ENCODE measurements around the gene TPH2. TPM values are rescaled to one million over a fixed set of nuclear protein-coding genes. Genes with fewer than 3 reads are reported as not detected.

TPH2 gene
- total RNA-seq, 4 donors from 2014 or later = not detected

DNA sequence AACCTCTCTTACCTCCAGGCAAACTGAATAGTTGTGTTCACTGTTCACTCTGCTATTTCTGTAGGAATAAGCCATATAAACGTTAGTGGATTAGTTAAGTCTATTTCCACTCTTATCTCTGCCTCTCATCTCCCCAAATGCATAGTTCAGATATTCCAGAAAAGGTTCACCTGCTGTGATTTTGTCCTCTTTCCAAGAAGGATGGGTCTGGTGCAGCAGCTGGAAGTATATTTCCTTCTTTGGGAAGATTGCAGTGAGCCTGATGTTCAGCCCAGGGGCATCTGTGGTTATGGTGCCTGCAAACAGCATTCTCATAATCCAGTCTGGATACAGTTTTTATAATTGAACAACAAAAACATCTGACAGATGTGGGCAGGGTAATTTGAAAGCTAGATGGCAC, 97.7 kb downstream of the TPH2 start:
- TF ChIP-seq, protein P1, sequence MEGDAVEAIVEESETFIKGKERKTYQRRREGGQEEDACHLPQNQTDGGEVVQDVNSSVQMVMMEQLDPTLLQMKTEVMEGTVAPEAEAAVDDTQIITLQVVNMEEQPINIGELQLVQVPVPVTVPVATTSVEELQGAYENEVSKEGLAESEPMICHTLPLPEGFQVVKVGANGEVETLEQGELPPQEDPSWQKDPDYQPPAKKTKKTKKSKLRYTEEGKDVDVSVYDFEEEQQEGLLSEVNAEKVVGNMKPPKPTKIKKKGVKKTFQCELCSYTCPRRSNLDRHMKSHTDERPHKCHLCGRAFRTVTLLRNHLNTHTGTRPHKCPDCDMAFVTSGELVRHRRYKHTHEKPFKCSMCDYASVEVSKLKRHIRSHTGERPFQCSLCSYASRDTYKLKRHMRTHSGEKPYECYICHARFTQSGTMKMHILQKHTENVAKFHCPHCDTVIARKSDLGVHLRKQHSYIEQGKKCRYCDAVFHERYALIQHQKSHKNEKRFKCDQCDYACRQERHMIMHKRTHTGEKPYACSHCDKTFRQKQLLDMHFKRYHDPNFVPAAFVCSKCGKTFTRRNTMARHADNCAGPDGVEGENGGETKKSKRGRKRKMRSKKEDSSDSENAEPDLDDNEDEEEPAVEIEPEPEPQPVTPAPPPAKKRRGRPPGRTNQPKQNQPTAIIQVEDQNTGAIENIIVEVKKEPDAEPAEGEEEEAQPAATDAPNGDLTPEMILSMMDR (IDR thresholded peaks at IDR 0.05) = no peak
- DNase-seq (ENCODE audit: low spot score) (no peak), ATAC-seq (ENCODE audit: low FRiP score) (no peak)

DNA sequence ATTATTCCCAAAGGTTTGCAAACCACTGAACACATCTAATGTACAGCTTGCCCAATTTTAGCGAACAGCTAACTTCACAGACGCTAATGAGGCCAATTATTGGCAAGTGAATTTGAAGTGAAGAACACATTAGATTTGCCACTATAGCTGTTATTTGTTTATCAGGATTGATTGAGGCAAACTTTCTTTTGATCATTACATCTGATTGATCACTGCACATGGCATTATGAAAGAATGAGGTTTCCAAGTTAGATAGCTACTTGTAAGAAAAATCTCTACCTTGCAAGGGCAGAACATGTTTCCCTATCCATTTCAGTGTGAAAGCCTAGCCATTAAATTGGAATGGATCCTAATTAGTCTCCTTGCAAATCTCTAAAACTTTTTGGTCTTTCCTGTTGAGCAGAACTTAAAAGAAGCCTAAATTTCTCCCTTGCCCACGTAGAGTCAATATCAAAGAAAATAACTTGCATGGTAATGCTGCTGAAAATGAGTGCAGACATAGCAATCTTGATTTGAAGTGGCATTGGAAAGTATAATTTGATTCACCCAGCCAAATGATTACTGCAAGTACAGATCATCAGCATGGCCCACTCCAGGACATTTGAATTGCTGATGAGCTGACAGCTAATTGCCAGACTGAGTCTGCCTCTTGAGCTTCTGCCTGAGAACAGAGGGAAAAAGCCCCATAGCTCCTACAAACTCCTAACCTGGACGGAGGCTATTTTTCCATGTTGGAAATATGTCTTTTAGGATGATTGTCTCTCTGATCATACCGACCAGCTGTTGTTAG, 98.6 kb downstream of the TPH2 start:
- no peak for ATAC-seq (ENCODE audit: low FRiP score)

DNA sequence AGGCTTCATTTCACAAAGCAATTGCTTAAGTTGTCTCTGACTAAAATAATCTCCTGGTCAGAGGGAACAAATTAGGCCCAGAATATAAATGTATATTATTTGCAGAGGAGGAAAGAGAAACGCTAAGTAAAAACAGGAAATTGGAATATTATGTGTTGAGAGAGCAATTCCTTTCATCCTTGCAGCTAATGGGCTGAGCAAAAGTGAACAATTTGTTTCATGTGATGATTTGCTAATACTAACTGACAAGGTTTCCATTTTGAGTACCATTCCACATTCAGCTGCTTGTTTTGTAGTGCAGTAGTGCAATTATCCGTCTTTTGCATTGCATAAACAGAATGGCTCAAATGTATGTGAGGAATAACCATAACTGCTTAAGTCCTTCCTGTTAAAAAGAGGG, 103.2 kb downstream of the TPH2 start:
- ATAC-seq (ENCODE audit: low FRiP score) (no peak), DNase-seq (ENCODE audit: low spot score) (no peak)
- TF ChIP-seq, protein P1 (IDR thresholded peaks at IDR 0.05) = no peak

More for the DNA sequence above, 98.6 kb downstream of the TPH2 start:
- TF ChIP-seq, protein P1 (IDR thresholded peaks at IDR 0.05) = no peak
- no peak for DNase-seq (ENCODE audit: low spot score)

- DNase-seq (ENCODE audit: low spot score) (no peak), ATAC-seq (ENCODE audit: low FRiP score) (peak; percentile 36)
- TF ChIP-seq, protein P1 (IDR thresholded peaks at IDR 0.05) = no peak
Measured at GRCh38 chr12:72053604-72054003, 115.0 kb downstream of the TPH2 start.

GRCh38 chr12:72054511-72054910, 115.9 kb downstream of the TPH2 start:
- TF ChIP-seq, protein P1 (IDR thresholded peaks at IDR 0.05) = no peak
- DNase-seq (ENCODE audit: low spot score) = no peak
- no peak for ATAC-seq (ENCODE audit: low FRiP score)

DNA sequence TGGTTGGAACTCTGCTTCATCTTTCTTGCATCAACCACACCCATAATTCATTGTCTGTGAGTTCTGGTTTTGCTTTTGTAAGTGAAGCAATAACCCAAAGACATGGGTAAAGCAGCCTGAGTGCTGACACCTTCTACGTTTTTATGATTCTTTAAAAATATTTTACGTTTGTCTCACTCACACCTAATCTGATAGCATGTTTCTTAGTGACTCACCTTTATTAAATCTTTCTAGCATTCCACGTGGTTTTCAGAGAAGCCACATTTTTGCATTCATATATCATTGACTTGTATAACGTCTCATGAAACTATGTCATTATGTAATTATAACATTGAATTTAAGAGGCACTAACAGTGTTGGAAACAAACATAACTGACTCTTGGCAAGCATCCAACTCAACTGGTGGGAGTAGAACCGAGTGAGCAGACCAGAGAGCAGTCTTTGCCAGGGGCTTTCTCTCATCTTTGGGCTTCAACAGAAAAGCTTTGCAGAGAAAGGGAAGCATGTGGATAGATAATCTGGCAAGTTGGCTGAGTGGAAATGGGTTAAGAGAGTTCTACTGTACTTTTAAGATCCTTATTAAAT, 118.8 kb downstream of the TPH2 start:
- DNase-seq (ENCODE audit: low spot score) = no peak
- TF ChIP-seq, protein P1 (IDR thresholded peaks at IDR 0.05) = no peak

DNA sequence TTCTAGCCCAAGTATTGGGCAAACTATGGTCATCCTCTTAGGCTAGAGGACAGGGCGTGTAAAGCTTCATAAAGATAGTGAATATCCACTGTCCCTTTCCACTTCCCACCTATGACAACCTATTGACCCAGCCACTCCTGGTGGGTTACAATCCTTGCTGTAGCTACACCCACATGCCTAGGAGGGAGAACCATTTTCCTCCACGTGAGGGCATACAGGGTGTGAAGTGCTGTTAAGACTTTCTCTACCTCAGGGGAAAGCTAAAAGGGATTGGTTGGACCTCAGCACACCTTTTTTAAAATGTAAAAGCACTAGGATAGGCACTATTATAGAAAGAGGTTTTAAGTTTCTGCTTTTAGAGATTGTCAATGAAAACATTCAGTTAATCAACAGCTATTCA, 124.4 kb downstream of the TPH2 start:
- no peak for ATAC-seq (ENCODE audit: low FRiP score)
- TF ChIP-seq, protein P1 (IDR thresholded peaks at IDR 0.05) = no peak
- DNase-seq (ENCODE audit: low spot score) = no peak

More for the DNA sequence above, 118.8 kb downstream of the TPH2 start:
- peak; percentile 91 for ATAC-seq (ENCODE audit: low FRiP score)
